Measurements from ENCODE around the gene MGAT5B.

The MGAT5B gene

DNA sequence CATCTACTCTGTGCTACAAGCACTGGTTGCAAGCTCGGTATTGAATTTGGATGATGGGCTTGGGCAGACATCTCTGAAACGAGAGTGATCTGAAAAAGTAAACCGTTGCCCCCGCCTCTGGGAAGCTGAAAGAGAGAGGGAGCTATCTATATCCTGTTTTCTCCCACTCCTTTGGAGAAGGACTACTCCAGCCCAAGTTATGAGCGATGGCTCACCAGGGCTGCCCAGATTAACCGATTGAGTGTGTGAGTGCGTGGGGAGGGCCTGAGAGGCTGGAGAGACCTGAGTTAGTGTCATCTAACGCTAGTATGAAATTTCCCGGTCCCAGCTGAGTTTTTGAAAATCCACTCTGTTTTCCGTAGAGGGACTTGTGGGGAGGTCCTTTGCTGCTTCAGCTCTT is 11.5 kb downstream of the MGAT5B start:
- no peak for DNase-seq (ENCODE audit: low read depth in 2 of 2)

DNA sequence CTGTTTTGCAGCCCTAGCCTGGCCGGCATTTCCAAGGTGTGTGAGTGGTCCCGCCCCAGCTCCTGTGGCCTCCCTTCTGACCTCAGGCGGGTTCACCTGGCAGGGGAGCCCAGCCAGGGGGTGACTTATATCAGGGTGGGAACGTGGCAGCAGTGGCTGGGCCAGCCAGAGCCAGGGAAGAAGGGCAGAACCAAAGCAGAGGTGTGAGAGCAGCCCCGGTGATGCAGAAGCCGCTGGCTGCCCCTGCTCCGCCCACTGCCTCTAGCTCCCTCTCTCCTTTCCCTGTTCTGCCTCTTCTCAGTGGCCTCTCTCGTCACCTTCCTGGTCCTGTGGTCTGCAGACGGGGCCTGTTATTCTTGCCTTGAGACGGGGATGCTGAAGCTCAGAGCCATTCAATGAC is 12.1 kb downstream of the MGAT5B start:
- DNase-seq (ENCODE audit: low read depth in 2 of 2): no peak

DNA sequence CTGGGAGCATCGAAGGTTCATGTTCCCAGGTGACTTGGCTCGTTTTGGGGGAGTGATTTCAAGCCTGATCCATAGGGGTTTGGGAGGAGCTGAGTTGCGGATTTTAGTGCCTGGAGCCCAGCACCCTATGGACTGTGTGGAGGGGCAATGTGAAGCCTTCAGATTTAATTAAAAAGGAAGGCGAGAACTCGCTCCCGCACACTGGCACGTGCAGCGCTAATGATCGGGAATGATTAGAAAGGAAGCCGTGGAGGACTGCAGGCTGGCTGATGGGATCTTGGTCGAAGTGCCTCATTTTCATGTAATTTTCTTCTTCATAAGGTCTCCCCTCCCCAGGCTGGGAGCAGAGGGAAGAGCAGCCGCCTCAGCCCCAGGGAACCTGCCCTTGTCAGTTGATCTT is 12.8 kb downstream of the MGAT5B start:
- DNase-seq (ENCODE audit: low read depth in 2 of 2): no peak

DNA sequence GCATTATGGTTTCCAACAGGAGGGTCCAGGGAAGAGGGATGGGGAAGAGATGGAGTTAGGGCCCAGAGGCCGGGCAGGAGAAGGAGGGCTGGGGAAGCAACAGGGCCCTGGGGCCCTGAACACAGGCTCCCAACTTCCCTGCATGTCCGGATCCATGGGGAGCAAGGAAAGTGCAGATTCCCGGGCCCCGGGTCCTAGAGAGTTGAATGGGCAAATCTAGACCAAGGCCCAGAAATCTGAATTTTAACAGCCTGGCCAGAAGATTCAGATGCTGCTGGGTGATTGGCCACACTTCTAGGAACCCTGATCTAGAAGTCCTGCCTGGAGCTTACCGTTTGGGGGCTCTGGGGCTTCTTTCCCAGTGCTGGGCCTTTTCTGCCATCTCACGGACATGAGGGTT is 13.2 kb downstream of the MGAT5B start:
- no peak for DNase-seq (ENCODE audit: low read depth in 2 of 2)

DNA sequence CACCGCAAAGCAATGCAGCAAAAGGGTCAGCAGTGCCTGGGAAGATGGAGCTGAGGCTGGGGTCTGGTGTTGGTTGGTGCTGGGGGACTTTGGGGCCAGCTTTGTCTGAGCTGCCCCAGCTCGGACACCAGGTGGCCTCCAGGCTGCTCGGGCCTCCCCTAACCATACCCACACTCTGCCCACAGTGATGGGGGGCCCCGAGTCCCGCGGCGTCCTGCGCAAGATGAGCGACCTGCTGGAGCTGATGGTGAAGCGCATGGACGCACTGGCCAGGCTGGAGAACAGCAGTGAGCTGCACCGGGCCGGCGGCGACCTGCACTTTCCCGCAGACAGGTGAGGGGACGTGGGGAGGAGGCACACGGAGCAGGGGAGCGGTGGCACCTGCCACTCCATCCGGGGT is 13.8 kb downstream of the MGAT5B start:
- DNase-seq (ENCODE audit: low read depth in 2 of 2): no peak

DNA sequence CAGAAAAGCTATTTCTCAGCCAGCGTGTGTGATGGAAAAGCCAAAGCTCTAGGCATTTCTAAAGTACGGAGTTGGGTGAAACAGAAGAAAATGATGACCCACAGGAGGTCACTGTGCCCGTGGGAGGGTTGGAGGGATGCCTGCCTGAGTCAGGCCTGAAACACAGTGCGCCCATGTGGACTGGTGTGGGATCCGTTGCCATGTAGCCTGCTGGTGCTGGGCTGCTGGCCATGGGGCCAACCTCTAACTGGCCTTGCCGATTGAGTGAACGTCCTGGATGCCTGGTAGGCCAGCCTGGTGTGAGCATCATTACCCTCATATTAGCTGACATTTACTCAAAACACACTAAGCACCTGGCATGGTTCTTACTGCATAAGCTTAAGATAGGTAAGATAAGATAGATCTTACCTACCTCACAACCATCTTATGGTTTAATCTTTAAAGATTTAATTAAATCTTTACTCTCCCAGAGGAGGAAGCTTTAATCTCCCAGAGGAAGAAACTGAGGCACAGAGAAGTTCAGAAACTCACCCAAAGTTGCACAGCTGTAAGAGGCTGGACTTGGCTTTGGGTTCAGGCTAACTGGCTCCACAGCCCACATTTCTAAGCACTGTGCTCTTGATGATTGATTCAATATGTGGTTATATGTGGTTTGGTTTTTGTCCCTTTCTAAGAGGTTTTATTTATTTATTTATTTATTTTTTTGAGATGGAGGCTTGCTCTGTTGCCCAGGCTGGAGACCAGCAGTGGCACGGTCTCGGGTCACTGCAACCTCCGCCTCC is 15.7 kb downstream of the MGAT5B start:
- DNase-seq (ENCODE audit: low read depth in 2 of 2): no peak

DNA sequence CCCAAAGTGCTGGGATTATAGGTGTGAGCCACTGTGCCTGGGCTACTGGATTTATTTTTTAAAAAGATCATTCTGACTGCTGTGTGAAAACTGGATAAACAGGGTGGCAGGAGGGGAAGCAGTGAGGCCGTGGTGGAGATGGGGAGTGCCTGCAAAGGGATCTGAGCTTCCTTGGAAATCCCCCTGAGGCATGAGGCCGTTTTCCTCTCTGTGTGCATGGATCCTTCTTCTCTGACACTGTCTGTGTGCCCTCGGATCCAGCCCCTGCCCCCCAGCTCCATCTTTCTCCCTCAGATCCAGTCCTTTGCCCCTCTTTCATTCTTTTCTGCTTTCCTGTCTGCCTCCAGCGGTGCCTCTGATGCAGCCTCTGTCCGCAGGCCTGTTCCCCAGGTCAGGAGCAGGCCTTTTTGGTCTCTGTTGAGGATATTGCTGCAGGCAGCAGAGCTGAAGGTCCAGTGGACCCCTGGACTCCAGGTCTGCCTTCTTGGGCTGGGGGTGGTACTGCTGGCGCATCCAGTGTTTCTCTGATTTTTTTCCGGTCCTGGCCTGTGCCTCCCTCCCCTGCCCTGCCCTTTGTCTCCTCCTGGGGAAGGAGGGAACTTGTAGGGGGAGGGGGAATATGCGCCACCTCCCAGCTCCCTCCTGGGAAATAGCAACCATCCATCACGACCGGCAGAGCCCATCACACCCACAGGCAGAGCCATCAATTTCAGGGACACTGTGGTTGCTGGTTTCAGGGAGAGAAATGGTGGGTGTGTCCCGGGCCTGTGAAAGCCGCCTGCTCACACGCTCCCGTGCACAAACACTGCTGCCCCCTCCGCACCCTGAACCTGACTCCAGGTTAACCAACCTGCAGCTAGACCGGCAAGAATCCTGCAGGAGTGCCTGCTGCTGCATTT is 17.0 kb downstream of the MGAT5B start:
- no peak for DNase-seq (ENCODE audit: low read depth in 2 of 2)

DNA sequence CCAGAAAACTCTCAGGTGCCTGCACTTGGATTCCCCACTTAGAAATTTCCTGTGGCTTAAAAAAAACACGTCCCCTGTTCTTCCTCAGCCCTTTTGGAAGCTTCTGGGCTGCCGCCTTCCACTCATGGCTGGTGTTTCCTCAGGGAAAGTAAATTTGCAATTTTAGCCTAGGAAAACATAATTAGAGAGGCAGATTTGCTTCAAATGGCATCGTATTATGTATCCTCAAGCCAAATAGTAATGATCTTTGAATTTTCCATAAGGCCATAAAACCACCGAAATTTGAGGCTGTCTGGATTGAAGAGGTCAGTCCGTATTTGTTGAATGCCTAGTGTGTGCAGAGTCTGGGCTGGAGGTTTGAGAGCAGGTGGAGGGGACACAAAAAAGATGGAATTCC is 17.7 kb downstream of the MGAT5B start:
- DNase-seq (ENCODE audit: low read depth in 2 of 2): no peak

DNA sequence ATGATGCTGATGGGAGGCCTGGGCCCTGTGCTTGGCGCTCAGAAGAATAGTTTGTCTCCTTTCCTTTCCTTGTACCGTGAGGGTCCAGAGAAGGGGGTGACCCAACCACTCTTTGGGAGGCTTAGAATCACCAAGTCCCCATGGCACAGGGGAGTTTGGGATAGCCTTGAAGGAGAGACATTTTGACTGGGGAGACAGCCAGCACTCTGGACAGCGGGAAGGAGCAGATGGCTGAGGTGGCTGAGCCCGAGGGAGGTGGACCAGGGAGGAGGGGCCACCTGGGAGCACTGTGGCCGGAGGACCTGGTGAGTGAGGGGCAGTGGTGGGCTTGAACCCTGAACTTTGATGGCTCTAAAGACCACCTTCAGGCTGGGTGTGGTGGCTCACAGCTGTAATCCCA is 18.2 kb downstream of the MGAT5B start:
- no peak for DNase-seq (ENCODE audit: low read depth in 2 of 2)

DNA sequence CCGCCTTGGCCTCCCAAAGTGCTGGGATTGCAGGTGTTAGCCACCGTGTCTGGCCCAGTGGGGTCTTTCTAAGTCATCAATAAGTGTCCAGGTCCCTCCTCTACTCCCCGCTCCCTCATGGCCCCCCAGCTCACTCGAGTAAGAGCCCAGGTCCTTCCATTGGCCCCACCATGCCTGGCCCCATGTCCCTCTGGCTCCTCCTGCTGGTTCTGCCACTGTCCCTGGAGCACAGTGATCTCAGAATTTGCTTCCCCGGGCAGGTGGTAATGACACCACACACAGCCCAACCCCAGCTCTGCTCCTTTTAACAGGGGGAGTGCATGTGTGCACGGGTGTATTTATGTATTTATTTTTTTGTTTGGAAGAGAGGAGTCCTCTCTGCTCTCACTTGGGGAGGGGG is 19.6 kb downstream of the MGAT5B start:
- DNase-seq (ENCODE audit: low read depth in 2 of 2): no peak

DNA sequence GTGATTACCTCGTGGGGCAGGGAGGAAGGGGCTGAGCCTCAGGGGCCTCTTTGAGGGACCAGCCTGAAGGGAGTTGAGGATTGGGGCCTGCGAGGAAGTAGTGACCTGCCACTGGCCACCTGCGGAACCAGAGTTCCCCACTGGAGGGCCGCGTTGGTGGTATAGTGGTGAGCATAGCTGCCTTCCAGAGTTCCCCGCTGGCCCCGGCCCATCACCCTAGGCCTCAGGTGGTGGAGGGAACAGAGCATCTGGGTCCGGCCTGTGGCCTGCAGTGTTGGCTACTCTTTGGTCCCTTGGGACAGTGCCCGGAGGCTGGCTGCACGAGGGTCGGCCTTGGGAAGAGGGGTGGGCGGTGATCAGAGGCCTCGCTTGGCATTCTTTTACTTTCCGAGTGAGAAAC is 20.5 kb downstream of the MGAT5B start:
- DNase-seq (ENCODE audit: low read depth in 2 of 2): no peak

DNA sequence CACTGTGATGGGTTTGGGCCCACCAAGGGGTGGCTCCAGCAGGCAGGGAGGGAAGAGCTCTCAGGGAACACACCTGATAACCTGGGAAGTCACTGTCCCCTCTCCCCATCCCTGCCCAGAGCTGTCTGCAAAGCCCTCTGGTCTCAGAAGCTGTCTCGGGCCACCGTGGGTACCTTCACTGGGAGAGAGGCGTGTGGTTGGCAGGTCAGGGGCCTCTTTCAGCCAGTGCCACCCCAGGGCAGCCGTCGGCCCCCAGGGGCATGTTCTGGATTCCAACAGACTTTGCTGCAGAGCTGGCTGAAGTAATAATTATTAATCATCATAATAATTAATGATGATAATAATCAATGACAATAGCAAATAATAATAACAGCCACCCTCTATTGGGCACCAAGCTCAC is 21.1 kb downstream of the MGAT5B start:
- DNase-seq (ENCODE audit: low read depth in 2 of 2): no peak

DNA sequence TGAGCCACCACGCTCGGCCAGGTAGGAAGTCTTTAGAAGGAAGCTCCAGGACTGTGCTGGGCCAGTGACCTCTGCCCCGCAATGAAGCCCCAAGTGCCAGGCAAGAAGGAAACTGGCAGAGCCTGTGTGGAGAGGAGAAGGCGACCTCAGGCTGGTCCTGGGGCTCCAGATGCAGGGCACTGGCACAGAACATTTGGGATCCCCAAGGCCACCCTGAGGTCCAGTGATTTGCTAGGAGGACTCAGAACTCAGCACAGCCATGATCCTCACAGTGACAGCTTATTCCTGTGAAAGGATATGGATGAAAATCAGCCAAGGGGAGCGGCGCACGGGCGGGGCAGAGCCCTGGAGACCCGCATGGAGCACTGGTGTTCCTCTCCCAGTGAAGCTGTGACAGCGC is 24.1 kb downstream of the MGAT5B start:
- no peak for DNase-seq (ENCODE audit: low read depth in 2 of 2)

DNA sequence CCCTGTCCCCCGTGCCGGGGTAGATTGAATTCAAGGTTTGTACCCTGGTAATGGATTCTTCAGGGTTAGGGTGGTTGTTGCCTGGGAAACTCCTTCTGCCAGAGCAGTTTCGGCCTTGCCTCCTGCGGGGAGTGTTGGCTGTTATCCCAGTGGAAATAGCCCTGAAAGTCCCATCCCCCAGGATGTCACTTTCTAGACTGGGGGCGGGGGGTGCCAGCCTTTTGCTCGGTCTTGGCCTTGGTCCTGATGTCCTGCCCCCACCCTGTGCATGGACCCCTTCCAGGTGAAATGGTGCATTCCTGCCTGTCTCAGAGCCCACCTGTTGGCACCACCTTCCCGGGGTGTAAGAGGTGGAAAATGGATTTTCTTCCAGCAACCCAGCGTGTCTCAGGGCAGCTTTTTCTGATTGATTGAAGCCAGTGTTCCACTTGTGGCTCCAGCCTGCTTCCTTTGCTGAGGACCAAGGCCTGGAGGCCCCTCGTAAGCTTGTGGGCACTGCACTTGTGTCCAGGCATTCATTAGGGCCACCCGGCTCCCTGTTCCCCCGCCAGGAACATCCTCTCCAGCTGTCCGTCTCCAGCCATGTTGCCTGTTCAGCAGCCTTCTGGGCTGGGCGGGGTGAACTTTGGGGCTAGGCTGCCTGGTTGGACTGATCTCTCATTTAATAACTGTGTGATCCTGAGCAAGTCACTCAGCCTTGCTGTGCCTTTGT is 25.6 kb downstream of the MGAT5B start:
- no peak for DNase-seq (ENCODE audit: low read depth in 2 of 2)

DNA sequence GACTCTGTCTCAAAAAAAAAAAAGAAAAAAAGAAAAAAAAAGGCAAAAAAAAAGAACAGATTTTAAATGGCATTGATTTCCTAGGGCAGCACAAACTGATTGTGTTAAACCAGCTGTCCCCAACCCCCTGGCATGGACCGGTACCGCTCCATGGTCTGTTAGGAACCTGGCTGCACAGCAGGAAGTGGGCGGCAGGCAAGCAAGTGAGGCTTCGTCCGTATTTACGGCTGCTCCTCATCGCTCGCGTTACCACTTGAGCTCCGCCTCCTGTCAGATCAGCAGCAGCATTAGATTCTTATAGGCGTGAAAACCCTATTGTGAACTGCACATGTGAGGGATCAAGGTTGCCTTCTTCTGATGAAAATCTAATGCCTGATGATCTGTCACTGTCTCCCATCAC is 26.6 kb downstream of the MGAT5B start:
- no peak for DNase-seq (ENCODE audit: low read depth in 2 of 2)

DNA sequence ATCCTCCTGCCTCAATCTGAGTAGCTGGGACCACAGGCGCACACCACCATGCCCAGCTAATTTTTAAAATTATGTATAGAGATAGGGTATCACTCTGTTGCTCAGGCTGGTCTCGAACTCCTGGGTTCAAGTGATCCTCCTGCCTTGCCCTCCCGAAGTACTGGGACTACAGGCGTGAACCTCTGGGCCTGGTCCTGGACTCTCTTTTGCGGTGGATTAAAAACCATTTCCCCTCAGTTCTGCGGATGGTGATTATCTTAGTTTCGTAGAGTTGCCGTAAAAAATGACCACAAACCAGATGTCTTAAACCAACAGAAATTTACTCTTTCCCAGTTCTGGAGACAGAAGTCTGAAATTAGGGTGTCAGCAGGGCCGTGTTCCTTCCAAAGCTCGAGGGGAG is 28.8 kb downstream of the MGAT5B start:
- no peak for DNase-seq (ENCODE audit: low read depth in 2 of 2)

DNA sequence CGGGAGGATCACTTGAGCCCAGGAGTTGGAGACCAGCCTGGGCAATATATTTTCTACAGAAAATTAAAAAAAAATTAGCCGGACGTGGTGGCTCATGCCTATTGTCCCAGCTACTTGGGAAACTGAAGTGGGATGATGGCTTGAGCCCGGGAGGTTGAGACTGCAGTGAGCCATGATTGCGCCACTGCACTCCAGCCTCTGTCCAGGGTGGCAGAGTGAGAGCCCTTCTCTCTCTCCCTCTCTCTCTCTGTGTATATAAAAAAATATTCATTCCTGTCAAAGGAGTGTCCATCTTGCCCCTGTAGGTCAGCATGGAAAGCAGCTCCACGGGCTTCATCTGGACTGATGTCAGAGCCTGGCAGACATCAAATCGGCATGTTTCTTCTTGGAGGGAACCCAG is 31.2 kb downstream of the MGAT5B start:
- DNase-seq (ENCODE audit: low read depth in 2 of 2): no peak

DNA sequence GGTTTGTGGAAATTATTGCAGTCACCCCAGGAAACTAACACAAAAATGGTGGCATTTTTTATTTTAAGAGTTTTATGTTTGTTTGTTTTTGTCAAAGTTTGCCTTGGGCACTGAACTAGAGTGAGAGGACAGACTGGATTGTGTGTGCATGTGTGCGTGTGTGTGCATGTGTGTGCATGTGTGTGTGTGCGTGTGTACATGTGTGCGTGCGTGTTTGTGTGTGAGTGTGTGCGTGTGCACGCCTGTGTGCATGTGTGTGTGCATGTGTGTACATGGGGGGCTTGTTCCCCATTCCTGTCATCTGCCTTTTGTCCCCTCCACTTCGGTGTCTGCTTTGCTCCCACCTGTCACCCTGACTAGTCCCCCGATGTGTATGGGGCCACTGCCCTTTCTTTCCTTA is 32.5 kb downstream of the MGAT5B start:
- no peak for DNase-seq (ENCODE audit: low read depth in 2 of 2)

DNA sequence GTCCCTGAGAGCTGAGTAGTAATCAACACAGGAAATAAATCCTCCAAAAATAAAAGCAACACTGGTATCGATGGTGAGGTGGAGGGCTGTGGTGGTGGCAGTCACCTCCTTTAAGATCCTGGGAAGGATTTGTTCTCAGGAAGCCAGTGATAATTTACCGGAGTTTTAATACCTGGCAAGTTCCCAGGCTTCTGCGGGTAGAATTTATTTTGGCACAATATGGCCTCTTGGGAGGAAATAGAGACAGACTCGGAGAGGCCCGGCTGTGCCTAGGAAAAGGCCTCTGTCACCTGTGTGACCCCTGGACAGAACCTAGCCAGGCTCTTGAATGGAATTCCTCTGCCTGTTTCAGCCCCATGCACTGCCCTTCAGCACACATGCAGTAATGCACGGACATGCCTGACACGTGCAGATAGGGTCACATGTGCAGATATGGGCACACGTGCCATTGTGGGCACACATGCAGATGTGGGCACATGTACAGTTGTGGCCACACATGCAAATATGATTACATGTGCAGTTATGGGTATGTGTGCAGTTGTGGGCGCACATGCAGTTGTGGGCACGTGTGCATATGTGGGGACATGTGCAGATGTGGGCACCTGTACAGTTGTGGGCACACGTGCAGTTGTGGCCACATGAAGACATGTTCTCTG is 33.5 kb downstream of the MGAT5B start:
- no peak for DNase-seq (ENCODE audit: low read depth in 2 of 2)

DNA sequence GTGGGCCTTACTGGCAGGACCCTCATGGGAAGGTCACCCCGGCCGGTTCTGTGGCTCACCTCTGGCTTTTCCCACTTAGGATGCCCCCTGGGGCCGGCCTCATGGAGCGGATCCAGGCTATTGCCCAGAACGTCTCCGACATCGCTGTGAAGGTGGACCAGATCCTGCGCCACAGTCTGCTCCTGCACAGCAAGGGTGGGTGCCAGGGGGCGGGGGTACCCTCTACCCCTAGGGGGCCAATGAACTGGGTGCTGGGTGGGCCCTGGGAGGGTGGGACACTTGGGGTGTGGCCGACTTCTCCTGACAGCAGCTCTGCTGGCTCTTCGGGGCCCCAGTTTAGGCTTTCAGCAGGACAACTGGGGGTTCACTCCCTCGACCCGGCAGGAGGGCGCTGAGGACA is 34.3 kb downstream of the MGAT5B start:
- DNase-seq (ENCODE audit: low read depth in 2 of 2): no peak

DNA sequence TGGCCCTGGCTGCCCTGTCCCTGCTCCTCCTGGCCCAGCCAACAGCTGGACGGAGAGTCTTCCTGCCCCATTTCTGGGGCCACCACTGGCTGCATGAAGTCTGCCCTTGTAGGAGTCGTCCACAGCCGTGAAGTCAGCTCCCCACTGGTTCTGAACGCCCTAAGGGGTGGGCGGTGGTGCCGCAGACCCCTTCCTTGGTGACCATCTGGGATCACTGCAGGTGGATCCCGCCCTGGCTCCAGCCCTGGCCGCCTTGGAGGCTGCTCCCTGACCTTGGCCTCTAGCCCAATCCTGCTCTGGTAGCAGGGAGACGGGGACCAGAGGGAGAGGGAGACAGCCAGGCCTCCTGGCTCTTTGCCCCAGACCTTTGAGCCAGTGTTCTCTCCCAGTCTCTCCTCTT is 35.4 kb downstream of the MGAT5B start:
- no peak for DNase-seq (ENCODE audit: low read depth in 2 of 2)

DNA sequence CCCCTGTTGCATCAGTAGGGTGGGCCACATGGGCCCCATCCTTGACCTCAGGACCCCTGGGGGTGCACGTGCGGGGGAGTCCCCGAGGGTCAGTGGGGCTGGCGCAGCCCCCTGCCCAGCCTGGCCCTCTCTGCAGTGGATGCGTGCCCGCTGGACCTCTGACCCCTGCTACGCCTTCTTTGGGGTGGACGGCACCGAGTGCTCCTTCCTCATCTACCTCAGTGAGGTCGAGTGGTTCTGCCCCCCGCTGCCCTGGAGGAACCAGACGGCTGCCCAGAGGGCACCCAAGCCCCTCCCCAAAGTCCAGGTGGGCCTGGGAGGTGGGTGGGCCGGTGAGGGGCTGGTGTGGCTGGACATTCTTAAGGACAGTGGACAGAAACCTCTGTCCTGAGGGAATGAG is 35.9 kb downstream of the MGAT5B start:
- DNase-seq (ENCODE audit: low read depth in 2 of 2): no peak
